Stimulated activated CD8-positive, alpha-beta memory T cell treated with anti-CD3 and anti-CD28 coated beads, Interleukin-4, amount 100 ng/mL, for 24 hours (primary cell): ENCODE results near the gene HPCAL1.

Source experiments
- DNase-seq: peaks from one replicate; pipeline ENCODE4 v3.0.0-alpha.2; 2020; ENCODE audit warnings: low read depth

The HPCAL1 gene

DNA sequence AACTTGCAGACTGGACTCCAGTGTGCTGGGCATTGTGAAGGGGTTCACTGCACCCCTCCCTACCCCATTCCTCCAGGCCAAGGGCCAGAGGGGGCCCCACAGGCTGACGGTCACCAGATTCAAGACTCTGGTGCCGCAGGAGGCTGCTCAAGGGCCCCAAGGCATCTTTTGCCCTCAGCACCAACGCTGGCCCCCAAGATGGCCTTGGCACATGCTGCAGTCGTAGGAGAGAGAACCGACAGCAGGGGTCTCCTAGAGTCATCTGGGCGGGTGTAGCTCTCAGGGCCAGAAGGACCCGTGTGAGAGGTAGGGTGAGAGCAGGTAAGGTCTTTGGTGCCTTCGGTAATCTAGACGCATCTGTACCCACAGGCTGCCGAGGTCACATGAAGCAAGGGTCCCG lies 164.1 kb downstream of the HPCAL1 start:
- DNase-seq, result no peak

DNA sequence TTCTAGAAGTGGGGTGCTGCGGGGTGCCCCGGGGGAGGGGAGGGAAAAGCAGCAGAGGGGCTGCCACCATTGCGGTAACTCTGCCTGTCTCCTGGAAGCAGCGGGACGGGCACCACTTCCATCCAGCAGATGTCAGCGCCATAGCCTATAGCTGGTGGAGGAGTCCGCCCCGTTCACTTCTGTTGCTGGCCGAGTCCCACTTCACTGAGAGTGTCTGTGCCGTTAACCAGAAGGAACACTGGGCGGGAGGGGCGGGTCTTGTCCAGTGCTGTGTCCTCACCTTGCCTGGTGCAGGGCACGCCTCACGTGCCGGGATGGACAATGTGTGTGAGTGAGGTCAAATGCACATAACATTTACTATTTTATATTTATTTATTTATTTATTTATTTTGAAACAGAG lies 164.7 kb downstream of the HPCAL1 start:
- DNase-seq, result no peak

DNA sequence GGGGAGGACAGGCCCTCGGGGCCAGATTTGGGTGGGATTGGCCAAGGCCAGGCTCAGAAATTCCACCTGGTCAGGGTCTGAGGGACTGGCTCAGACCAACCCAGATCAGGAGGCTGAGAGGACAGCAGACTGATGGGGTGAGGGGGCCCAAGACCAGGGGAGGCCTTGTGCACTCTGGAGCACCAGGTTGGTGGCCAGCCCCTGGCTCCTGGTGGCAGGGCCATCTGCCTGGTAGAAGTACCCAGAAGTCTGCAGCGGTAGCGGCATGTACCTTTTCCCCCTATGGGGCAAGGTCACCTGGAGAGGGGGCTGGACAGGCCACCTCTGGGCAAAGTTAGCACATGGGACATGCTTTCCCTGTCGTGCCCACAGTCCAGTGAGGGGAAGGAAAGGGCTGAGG lies 166.6 kb downstream of the HPCAL1 start:
- no peak for DNase-seq

- no peak for DNase-seq
Observed at GRCh38 chr2:10469955-10470608, 167.4 kb downstream of the HPCAL1 start.

- DNase-seq, result no peak
Observed at GRCh38 chr2:10471046-10471571, 168.4 kb downstream of the HPCAL1 start.

DNA sequence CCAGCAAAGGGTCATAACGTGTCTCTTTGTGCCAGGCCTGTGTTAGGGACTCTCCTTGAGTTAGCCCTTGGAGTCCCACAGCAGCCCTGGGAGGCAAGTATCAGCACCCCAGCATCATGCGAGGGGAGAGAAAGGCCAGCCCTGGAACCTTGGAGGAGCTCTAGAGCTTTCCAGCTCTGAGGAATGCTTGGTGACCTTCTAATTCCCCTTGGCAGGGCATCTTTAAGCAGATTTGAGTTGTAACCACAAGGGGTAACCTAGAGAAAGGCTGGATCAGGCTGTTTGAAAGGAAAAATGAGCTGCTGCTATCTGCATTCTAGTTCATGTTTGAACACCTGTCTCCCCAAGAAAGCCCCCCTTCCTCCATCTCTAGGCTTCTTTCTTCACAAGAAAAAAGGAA lies 169.3 kb downstream of the HPCAL1 start:
- no peak for DNase-seq

DNA sequence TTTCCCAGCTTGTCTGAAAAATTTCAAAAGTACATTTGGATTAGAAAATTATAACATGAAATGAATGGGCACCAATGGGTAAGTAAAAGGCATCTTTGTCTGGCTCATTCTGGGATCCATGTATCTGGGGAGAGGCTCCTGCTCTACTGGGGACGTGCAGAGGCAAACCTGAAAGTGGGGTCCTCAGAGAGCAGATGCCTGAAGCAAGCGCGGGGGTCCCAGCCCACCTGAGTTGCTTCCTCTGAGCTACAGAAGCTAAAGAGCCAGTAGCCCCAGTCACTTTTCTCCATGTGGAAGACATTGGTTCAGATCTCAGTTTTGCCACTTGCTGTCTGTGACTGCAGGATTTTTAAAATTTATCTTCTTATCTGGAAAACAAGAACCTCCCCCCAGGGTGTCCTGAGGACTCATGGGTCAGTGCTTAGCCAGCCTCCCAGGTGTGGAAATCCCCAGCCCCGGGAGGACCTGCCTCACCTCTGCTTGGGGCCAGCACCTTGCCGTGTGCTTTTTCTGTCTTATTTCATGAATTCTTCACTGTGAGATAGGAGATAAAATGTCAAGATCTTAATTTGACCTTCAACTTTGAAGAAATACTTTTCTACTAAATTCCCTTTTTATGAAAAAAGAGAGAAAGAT lies 170.5 kb downstream of the HPCAL1 start:
- DNase-seq, result no peak

DNA sequence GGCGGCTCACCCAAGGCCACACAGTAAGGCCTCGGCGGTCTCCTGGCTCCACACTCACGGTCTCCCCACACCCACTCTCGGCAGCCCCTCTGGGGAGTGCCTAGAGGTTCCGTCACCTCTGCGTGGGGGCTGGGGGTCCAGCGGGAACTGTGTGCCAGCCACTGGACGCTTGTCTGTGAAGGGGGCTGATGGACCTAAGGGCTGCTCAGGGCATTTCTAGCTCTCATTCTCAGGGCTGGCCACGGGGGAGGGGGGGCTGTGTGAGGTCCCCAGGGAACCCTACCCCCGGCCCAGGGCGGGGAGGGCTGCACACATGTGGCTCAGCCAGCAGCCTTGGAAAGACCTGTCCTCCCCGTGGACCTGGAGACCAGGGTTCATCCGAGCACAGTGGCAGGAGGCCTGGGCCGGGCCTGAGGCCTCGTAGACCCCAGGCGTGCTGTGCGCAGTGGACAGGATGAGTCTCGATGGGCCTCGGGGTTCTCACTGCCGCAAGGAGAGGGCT lies 172.6 kb downstream of the HPCAL1 start:
- DNase-seq, result no peak

GRCh38 chr2:10475811-10476660 lies 173.3 kb downstream of the HPCAL1 start:
- DNase-seq, result no peak

DNA sequence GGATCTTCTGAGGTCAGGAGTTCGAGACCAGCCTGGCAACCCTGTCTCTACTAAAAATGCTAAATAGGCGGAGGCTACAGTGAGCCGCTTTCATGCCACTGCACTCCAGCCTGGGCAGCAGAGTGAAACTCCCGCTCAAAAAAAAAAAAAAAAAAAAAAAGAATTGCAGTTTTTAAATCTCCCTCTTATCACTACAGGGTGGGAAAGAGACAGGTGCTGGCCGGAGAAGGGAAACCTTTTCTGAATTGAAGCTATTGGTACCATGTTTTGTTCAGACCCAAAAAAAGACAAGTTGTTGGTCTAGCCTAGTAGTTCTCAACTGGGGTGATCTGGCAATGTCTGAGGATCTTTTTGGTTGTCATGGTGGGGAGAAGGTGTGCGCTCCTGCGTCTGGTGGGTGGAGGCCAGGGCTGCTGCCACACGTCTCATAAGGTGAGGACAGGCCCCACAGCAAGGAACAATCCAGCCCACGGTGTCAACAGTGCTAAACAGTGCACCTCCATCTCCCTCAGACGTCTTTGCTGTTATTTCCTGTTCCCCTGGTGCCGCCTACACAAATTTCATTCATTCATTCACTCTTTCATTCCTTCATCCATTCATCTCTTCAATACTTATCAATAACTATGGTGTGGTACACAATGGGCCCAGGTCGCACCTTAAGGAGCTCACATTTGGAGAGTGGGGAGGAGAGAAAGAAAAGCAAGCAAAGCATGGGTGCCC lies 174.2 kb downstream of the HPCAL1 start:
- DNase-seq, result no peak
